Body of pancreas (tissue), 4 donors: ENCODE data around the gene IRS1. TPM values are rescaled to one million over a fixed set of nuclear protein-coding genes. Genes with fewer than 3 reads are reported as not detected.

Experiments used
- ATAC-seq: fragments of 150-250 bp; one replicate; pipeline ENCODE4 v1.9.1; 2016
- DNase-seq, 4 donors: peaks; one replicate each; pipeline ENCODE4 v3.0.0-alpha.2; 2019
- H3K27ac ChIP-seq, 4 donors: fragments of 200-600 bp; sonication (generic); 1 replicate in 3 of 4; 2 replicates in 1 of 4; pipeline versions ENCODE4 v1.5.1 to v1.6.1; 2016 to 2019; ENCODE audit warnings: mild to moderate bottlenecking in 1 of 4, mixed read lengths in 1 of 4, moderate library complexity in 1 of 4
- H3K27me3 ChIP-seq, 2 donors: fragments of 200-600 bp; sonication (generic); one replicate each; pipeline ENCODE4 v1.6.0; 2016; ENCODE audit warnings: mild to moderate bottlenecking in 1 of 2
- H3K36me3 ChIP-seq, 2 donors: fragments of 200-600 bp; sonication (generic); replicated peaks in 1 of 2; 2 replicates each; pipeline ENCODE4 v1.5.1; 2016; ENCODE audit warnings: low read depth in 2 of 2; ENCODE audit not compliant: insufficient read depth in 1 of 2
- H3K4me1 ChIP-seq: fragments of 200-600 bp; sonication (generic); one replicate; pipeline ENCODE4 v1.6.0; 2016
- H3K4me3 ChIP-seq, 2 donors: fragments of 200-600 bp; sonication (generic); 1 replicate in 1 of 2; 2 replicates in 1 of 2; pipeline ENCODE4 v1.5.1; 2016 to 2019
- H3K9me3 ChIP-seq, 3 donors: fragments of 200-600 bp; sonication (generic); 1 replicate in 2 of 3; 2 replicates in 1 of 3; pipeline ENCODE4 v1.5.1; 2016
- CTCF ChIP-seq, 7 experiments: fragments of 450-650 bp in 4 of 7; fragments of 200-600 bp in 3 of 7; sonication (generic) in 3 of 7; IDR thresholded peaks; one replicate each; pipeline ENCODE4 v1.5.1; 2016 to 2019; ENCODE audit warnings: antibody characterized with exemption in 7 of 7
- POLR2A ChIP-seq, 3 donors: fragments of 450-650 bp; IDR thresholded peaks; one replicate each; pipeline ENCODE4 v1.6.1; 2016; ENCODE audit warnings: antibody characterized with exemption in 3 of 3, mild to moderate bottlenecking in 2 of 3
- WGBS, 2 donors: methylation state at CpG; one replicate each; pipeline ENCODE4 v1.1.5; 2017; 5-methylcytosine and 5-hydroxymethylcytosine counted together
- intact Hi-C: fragments of 100-400 bp; cut with DNase I; formaldehyde crosslinking; loops from one replicate; pipeline ENCODE4 v1.15.1; 2023
- total RNA-seq, 2 donors: library from RNA; depleted of rRNA; stranded (reverse); fragments of >200 nt; gene quantifications; one replicate each; pipeline ENCODE4 v1.1.0, GENCODE V29; 2016

The IRS1 gene
- total RNA-seq, 2 donors from 2014 or later: 8.2 to 9.6 TPM

- WGBS, 2 donors: 93 to 95% methylated on average over 4 of the region's 4 CpGs
- Histone ChIP-seq H3K27me3 (no peaks in the 10 kb centered on the region), H3K4me3 (no peak overlapping the region), H3K4me1 (peaks cover 27% of the 10 kb centered on the region), H3K36me3 (no peaks in the 10 kb centered on the region), H3K9me3 (no peaks in the 10 kb centered on the region), H3K27ac (no peak overlapping the region)
- intact Hi-C loops: no loop called here
- TF ChIP-seq CTCF (IDR thresholded peaks at IDR 0.05): no peak
- no peak for TF ChIP-seq POLR2A (IDR thresholded peaks at IDR 0.05)
- no peak for ATAC-seq
- DNase-seq: no peak
Measured at GRCh38 chr2:226752887-226753286, 46.7 kb downstream of the IRS1 start.

GRCh38 chr2:226747288-226747687, 52.3 kb downstream of the IRS1 start:
- DNase-seq (no peak), ATAC-seq (no peak)
- no peak overlapping the region for H3K27ac ChIP-seq
- H3K4me1 ChIP-seq: peaks cover 10% of the 10 kb centered on the region
- 91 to 95% methylated on average over 3 of the region's 3 CpGs for WGBS, 2 donors
- H3K36me3 ChIP-seq: no peaks in the 10 kb centered on the region
- no peak overlapping the region for H3K4me3 ChIP-seq
- TF ChIP-seq CTCF (IDR thresholded peaks at IDR 0.05) (no peak), POLR2A (IDR thresholded peaks at IDR 0.05) (no peak)
- H3K27me3 ChIP-seq: no peaks in the 10 kb centered on the region
- intact Hi-C loops: no loop called here
- H3K9me3 ChIP-seq: no peaks in the 10 kb centered on the region

- DNase-seq (no peak), ATAC-seq (no peak)
- intact Hi-C loops: no loop called here
- WGBS, 2 donors: 85 to 88% methylated on average over 1 of the region's 1 CpG
- TF ChIP-seq POLR2A (IDR thresholded peaks at IDR 0.05) (no peak), CTCF (IDR thresholded peaks at IDR 0.05) (no peak)
- Histone ChIP-seq H3K36me3 (no peaks in the 10 kb centered on the region), H3K27ac (no peak overlapping the region), H3K4me1 (peaks cover 16% of the 10 kb centered on the region), H3K9me3 (no peaks in the 10 kb centered on the region), H3K4me3 (no peak overlapping the region), H3K27me3 (no peaks in the 10 kb centered on the region)
Measured at GRCh38 chr2:226746196-226746800, 53.3 kb downstream of the IRS1 start.

GRCh38 chr2:226743915-226744314, 55.7 kb downstream of the IRS1 start:
- H3K27me3 ChIP-seq: no peaks in the 10 kb centered on the region
- WGBS, 2 donors: 39 to 46% methylated on average over 4 of the region's 4 CpGs
- peaks cover 32% of the 10 kb centered on the region for H3K4me1 ChIP-seq
- H3K36me3 ChIP-seq: no peaks in the 10 kb centered on the region
- DNase-seq (peak in 2 of 4 donors; percentile 23 to 30), ATAC-seq (peak; percentile 52)
- no peak overlapping the region for H3K27ac ChIP-seq
- H3K4me3 ChIP-seq: no peak overlapping the region
- intact Hi-C loops: no loop called here
- TF ChIP-seq POLR2A (IDR thresholded peaks at IDR 0.05): no peak
- TF ChIP-seq CTCF (IDR thresholded peaks at IDR 0.05): no peak
- H3K9me3 ChIP-seq: no peaks in the 10 kb centered on the region

GRCh38 chr2:226742347-226742746, 57.3 kb downstream of the IRS1 start:
- Histone ChIP-seq H3K27me3 (no peaks in the 10 kb centered on the region), H3K4me1 (peaks cover 45% of the 10 kb centered on the region), H3K9me3 (no peaks in the 10 kb centered on the region), H3K36me3 (no peaks in the 10 kb centered on the region), H3K4me3 (no peak overlapping the region), H3K27ac (peak overlapping the region in 2 of 4 donors; percentile 8 to 23)
- WGBS, 2 donors: 45 to 53% methylated on average over 5 of the region's 5 CpGs
- DNase-seq: peak; percentile 46 to 68 (median 63)
- intact Hi-C loops: no loop called here
- ATAC-seq: peak; percentile 74
- TF ChIP-seq CTCF (IDR thresholded peaks at IDR 0.05): no peak
- no peak for TF ChIP-seq POLR2A (IDR thresholded peaks at IDR 0.05)
